Testis (tissue), 2 donors: ENCODE results near the gene AGBL4.

Source experiments
- POLR2A ChIP-seq: fragments of 450-650 bp; IDR thresholded peaks from one replicate; pipeline ENCODE4 v1.6.1; 2017; ENCODE audit warnings: antibody characterized with exemption, mild to moderate bottlenecking, moderate library complexity
- TF ChIP-seq, protein P1 (sequence below), 3 experiments: fragments of 450-650 bp in 2 of 3; fragments of 200-600 bp in 1 of 3; sonication (generic) in 1 of 3; IDR thresholded peaks; one replicate each; pipeline ENCODE4 v1.5.1; 2016 to 2019; ENCODE audit warnings: antibody characterized with exemption in 3 of 3, mild to moderate bottlenecking in 2 of 3, moderate library complexity in 1 of 3

DNA sequence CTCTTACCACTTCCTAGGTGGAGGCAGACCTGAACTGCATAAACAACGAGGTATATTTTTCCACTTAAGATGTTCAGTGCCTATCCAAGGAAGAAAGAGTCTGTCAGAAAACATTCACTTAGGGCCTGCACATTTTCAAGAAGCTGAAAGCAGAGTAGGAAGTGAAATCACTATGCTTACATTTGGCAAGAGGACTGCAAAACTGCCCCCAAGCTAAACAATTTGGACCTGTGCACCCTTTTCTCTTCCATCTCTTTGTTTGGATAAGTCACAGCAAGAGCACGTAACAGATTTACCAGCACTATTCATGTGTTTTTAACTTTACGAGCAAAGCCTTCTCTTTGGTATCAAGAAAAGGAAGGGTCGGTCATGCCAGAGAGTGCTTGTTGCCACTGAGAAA is 1233.9 kb downstream of the AGBL4 start:
- TF ChIP-seq, protein P1, sequence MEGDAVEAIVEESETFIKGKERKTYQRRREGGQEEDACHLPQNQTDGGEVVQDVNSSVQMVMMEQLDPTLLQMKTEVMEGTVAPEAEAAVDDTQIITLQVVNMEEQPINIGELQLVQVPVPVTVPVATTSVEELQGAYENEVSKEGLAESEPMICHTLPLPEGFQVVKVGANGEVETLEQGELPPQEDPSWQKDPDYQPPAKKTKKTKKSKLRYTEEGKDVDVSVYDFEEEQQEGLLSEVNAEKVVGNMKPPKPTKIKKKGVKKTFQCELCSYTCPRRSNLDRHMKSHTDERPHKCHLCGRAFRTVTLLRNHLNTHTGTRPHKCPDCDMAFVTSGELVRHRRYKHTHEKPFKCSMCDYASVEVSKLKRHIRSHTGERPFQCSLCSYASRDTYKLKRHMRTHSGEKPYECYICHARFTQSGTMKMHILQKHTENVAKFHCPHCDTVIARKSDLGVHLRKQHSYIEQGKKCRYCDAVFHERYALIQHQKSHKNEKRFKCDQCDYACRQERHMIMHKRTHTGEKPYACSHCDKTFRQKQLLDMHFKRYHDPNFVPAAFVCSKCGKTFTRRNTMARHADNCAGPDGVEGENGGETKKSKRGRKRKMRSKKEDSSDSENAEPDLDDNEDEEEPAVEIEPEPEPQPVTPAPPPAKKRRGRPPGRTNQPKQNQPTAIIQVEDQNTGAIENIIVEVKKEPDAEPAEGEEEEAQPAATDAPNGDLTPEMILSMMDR (IDR thresholded peaks at IDR 0.05), result no peak
- TF ChIP-seq POLR2A, result no peak
